ENCODE measurements around the gene PDIA5. TPM values are rescaled to one million over a fixed set of nuclear protein-coding genes. Genes with fewer than 3 reads are reported as not detected.

Gene PDIA5
- total RNA-seq, 1 donor from 2014 or later: 29.3 TPM

DNA sequence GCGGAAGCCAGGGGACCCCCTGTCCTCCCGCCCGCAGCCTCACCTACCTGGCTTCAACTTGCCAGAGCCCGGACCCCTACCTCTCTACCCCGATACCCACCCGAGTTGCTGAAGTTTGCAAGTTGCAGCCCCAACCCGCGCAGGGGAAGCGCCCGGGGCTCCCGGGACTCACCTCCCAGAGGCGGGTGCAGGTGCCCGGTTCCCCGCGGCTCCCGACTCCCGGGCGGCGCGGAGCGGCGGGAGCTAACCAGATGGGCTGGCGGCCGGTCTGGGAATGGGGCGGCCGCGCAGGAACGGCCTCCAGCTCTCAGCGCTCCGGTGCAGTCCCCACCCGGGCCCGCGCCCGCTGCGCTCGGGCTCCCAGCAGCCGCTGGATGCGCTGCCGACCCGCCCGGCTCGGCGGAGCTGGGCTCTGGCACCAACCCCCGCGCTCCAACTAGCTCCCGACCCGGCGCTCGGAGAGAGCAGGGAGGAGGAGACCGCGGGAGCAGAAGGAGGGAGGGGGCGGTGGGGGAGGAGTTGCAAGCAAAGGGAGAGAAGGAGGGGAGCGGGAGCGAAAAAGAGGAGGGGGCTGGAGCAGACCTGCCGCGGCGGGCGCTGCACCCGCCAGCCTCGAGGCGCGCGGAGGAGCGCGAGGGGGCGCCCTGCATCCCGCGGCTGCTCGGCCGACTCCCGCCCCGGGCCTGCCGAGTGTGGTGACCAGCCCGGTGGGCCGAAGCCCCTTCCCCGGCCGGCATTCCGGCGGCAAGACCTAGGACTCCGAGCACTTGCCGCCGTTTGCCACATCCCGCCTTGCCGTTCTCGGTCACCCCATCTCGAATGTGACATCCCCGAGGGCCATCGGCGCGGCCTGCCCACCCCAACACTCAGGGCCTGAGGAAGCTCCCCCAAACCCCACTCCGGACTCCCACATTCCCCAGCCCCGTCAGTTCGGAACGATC lies 39.3 kb upstream of the PDIA5 start, which contains the start of gene SEMA5B:
TSS of gene SEMA5B (minus strand) at position 472 of the 941 bp plus-strand sequence. CDS start 66,500 bp downstream, outside the sequence.
- peaks cover 27% of the 10 kb centered on the region for H3K27me3 ChIP-seq (ENCODE audit: low read depth)
- no peaks in the 10 kb centered on the region for H3K9me3 ChIP-seq
- H3K4me1 ChIP-seq: peaks cover 26% of the 10 kb centered on the region
- H3K27ac ChIP-seq: no peak within 1 kb of the TSS
- TF ChIP-seq, protein P1, sequence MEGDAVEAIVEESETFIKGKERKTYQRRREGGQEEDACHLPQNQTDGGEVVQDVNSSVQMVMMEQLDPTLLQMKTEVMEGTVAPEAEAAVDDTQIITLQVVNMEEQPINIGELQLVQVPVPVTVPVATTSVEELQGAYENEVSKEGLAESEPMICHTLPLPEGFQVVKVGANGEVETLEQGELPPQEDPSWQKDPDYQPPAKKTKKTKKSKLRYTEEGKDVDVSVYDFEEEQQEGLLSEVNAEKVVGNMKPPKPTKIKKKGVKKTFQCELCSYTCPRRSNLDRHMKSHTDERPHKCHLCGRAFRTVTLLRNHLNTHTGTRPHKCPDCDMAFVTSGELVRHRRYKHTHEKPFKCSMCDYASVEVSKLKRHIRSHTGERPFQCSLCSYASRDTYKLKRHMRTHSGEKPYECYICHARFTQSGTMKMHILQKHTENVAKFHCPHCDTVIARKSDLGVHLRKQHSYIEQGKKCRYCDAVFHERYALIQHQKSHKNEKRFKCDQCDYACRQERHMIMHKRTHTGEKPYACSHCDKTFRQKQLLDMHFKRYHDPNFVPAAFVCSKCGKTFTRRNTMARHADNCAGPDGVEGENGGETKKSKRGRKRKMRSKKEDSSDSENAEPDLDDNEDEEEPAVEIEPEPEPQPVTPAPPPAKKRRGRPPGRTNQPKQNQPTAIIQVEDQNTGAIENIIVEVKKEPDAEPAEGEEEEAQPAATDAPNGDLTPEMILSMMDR (IDR thresholded peaks at IDR 0.05): peak; percentile 48
- intact Hi-C loops (cut with DNase I): no loop called here
- ATAC-seq (peak; percentile 68 to 76), DNase-seq (peak; percentile 46)
- peak within 1 kb of the TSS; percentile 65 for H3K4me3 ChIP-seq
- no peaks in the 10 kb centered on the region for H3K36me3 ChIP-seq

DNA sequence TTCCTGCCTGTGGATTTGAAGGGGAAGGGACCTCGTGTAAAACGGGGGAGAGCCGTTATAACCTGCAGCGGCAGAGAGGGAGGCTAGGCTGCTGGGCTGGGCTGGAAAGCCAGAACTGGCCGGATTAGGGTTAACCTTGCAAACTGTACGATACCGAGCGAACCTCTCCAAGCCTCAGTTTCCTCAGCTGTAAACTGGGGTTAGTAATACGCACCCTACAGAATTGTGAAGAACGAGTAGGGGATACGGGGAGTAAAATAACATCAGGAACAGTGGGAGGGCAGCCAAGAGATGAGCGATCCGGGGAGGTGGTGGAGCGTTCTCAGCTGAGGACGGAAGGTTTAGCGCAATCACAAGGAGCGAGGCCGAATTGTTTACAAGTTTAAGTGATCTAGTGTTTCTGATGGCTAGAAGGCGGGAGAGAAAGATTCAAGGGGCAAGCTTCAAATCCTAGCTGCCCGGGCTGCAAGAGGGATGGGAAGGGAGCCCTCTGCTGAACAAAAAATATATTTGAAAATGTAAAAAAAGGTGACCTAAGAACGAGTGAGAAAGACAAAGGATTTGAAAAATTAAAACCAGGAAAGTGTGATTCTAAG lies 38.5 kb upstream of the PDIA5 start:
- TF ChIP-seq, protein P1 (IDR thresholded peaks at IDR 0.05): peak; percentile 44
- peaks cover 31% of the 10 kb centered on the region for H3K27me3 ChIP-seq (ENCODE audit: low read depth)
- H3K36me3 ChIP-seq: no peaks in the 10 kb centered on the region
- ATAC-seq (peak; percentile 39 to 63), DNase-seq (no peak)
- H3K27ac ChIP-seq: no peak overlapping the region
- H3K9me3 ChIP-seq: no peaks in the 10 kb centered on the region
- H3K4me3 ChIP-seq: peak overlapping the region; percentile 65
- intact Hi-C loops (cut with DNase I): no loop called here
- H3K4me1 ChIP-seq: peaks cover 26% of the 10 kb centered on the region

DNA sequence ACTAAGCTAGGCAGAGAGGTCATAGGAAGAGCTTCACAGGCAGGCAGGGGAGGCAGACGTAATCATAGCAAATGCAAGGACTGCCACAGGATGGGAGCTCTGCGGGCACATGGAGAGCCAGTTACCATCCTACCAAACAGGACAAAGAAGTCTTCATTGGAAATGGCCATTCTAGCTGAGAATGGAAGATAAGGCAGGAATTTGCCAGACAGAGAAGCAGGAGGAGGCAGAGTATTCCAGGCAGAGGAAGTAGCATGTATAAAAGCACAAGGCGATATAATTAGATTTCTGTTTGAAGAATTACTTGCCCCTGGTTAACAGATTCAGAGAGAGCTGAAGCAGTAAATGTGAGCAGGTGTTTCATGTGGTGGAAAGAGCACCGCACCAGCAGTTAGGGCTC lies 35.8 kb upstream of the PDIA5 start:
- H3K27ac ChIP-seq: peak overlapping the region; percentile 2
- TF ChIP-seq, protein P1 (IDR thresholded peaks at IDR 0.05): no peak
- no peak overlapping the region for H3K4me3 ChIP-seq
- no peak for DNase-seq
- peaks cover 22% of the 10 kb centered on the region for H3K27me3 ChIP-seq (ENCODE audit: low read depth)
- peaks cover 25% of the 10 kb centered on the region for H3K4me1 ChIP-seq
- H3K36me3 ChIP-seq: no peaks in the 10 kb centered on the region
- ATAC-seq: no peak
- intact Hi-C loops (cut with DNase I): no loop called here
- H3K9me3 ChIP-seq: no peaks in the 10 kb centered on the region

DNA sequence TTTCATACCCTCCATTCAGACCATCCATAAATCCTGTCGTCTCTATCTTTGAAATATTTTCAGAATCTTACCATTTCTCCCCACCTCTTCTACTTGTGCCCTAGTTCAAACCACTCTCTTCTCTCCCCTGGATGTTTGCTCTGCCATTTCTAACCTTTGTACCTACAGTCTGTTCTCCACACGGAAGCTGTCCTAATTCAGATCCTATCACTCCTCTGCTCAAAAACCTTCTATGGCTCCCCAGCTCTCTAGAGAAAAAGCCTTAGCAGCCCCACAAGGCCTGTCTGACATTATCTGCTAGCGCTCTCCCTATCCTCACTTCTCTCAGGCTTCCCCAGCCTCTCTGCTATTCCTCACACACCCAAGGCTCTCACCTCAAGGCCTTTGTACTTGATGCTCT lies 34.8 kb upstream of the PDIA5 start:
- TF ChIP-seq, protein P1 (IDR thresholded peaks at IDR 0.05): no peak
- Histone ChIP-seq H3K27ac (no peak overlapping the region), H3K4me3 (no peak overlapping the region), H3K27me3 (ENCODE audit: low read depth) (peaks cover 12% of the 10 kb centered on the region), H3K36me3 (no peaks in the 10 kb centered on the region), H3K4me1 (peaks cover 24% of the 10 kb centered on the region), H3K9me3 (no peaks in the 10 kb centered on the region)
- DNase-seq: no peak
- no peak for ATAC-seq
- intact Hi-C loops (cut with DNase I): no loop called here

DNA sequence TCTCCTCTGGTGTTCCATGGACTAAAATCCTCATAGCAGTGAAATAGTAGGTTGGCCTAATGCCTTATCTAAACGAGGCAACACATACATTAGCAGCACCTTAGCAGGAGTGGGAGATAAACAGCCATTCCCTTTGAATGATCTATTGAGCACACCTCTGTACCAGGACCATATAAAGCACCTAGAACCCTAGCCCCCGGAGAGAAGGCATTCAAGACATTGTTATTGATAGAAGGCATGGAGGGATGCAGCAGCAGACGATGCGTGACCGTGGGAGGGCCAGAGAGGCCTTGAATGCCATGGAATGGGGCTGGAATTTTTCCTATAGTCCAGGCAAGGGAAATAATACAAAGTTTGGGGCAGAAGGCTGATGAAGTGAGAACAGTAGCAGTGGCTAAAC lies 32.7 kb upstream of the PDIA5 start:
- Histone ChIP-seq H3K27ac (no peak overlapping the region), H3K4me1 (peaks cover 17% of the 10 kb centered on the region), H3K27me3 (ENCODE audit: low read depth) (peaks cover 7% of the 10 kb centered on the region), H3K9me3 (no peaks in the 10 kb centered on the region), H3K36me3 (no peaks in the 10 kb centered on the region), H3K4me3 (no peak overlapping the region)
- DNase-seq (no peak), ATAC-seq (no peak)
- intact Hi-C loops (cut with DNase I): no loop called here
- TF ChIP-seq, protein P1 (IDR thresholded peaks at IDR 0.05): no peak
